Measurements from ENCODE around the gene OPN5.

Gene OPN5

GRCh38 chr6:47789553-47789952 lies 7.7 kb downstream of the OPN5 start:
- no peaks in the 10 kb centered on the region for H3K36me3 ChIP-seq
- H3K27me3 ChIP-seq, result peaks cover 12% of the 10 kb centered on the region
- no peak for TF ChIP-seq CTCF (IDR thresholded peaks at IDR 0.05)
- no peak overlapping the region for H3K27ac ChIP-seq
- no peaks in the 10 kb centered on the region for H3K4me1 ChIP-seq (ENCODE audit: control insufficient read depth in 1 of 2, insufficient read depth in 1 of 2, low read depth in 1 of 2, low read length in 1 of 2)
- H3K4me3 ChIP-seq (ENCODE audit: low read depth in 1 of 2, low read length in 1 of 2), result no peak overlapping the region
- H3K9me3 ChIP-seq, result no peaks in the 10 kb centered on the region

- H3K27ac ChIP-seq, result no peak overlapping the region
- H3K36me3 ChIP-seq, result no peaks in the 10 kb centered on the region
- H3K27me3 ChIP-seq, result peaks cover 12% of the 10 kb centered on the region
- H3K4me1 ChIP-seq (ENCODE audit: control insufficient read depth in 1 of 2, insufficient read depth in 1 of 2, low read depth in 1 of 2, low read length in 1 of 2), result no peaks in the 10 kb centered on the region
- TF ChIP-seq CTCF (IDR thresholded peaks at IDR 0.05), result no peak
- no peak overlapping the region for H3K4me3 ChIP-seq (ENCODE audit: low read depth in 1 of 2, low read length in 1 of 2)
- no peaks in the 10 kb centered on the region for H3K9me3 ChIP-seq
Observed at GRCh38 chr6:47792216-47792733, 10.4 kb downstream of the OPN5 start.

- H3K4me3 ChIP-seq (ENCODE audit: low read depth in 1 of 2, low read length in 1 of 2), result no peak overlapping the region
- H3K36me3 ChIP-seq, result no peaks in the 10 kb centered on the region
- no peak overlapping the region for H3K27ac ChIP-seq
- no peaks in the 10 kb centered on the region for H3K9me3 ChIP-seq
- no peak for TF ChIP-seq CTCF (IDR thresholded peaks at IDR 0.05)
- no peaks in the 10 kb centered on the region for H3K27me3 ChIP-seq
- H3K4me1 ChIP-seq (ENCODE audit: control insufficient read depth in 1 of 2, insufficient read depth in 1 of 2, low read depth in 1 of 2, low read length in 1 of 2), result no peaks in the 10 kb centered on the region
Observed at GRCh38 chr6:47794577-47795135, 12.8 kb downstream of the OPN5 start.

DNA sequence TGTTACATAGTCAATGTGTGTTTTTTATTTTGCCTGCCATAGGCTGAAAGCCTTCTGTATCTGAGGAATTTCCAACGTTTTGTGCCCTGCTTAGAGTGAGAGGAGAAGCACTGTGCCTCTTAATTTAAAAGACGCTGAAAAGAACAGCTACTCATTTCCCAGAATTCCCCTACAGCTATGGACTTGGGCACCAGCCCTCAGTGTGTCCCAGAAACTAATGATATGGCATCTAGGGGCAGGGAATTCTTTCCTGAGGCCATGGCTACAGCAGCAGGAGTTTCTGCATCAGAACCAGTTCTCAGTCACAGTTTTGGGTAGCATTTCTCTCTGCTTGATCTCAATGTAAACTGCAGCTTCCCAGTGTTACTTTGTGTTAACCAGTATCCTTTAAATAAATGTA lies 20.2 kb downstream of the OPN5 start:
- H3K4me3 ChIP-seq (ENCODE audit: low read depth in 1 of 2, low read length in 1 of 2), result no peak overlapping the region
- no peaks in the 10 kb centered on the region for H3K9me3 ChIP-seq
- H3K27me3 ChIP-seq, result no peaks in the 10 kb centered on the region
- H3K27ac ChIP-seq, result no peak overlapping the region
- no peak for TF ChIP-seq CTCF (IDR thresholded peaks at IDR 0.05)
- H3K36me3 ChIP-seq, result no peaks in the 10 kb centered on the region
- H3K4me1 ChIP-seq (ENCODE audit: control insufficient read depth in 1 of 2, insufficient read depth in 1 of 2, low read depth in 1 of 2, low read length in 1 of 2), result no peaks in the 10 kb centered on the region

DNA sequence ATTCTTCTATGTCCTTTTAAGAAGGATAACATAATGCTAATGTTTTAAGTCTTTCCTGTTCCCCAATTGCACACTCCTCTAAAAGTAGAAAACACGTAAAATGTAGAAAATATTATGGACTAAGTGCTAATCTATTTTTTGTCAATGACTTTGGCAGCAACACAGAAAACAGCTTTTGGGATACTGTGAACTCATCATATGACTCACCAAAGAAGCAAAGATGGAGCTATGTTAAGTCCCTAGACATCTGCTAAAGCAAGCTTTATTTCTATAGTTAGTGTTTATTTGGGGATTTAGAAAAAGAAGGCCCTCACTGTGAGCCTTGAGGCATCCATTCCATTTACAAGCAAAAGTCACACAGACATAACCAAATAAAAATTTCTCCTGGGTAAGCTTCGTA lies 23.0 kb downstream of the OPN5 start:
- H3K4me3 ChIP-seq (ENCODE audit: low read depth in 1 of 2, low read length in 1 of 2), result no peak overlapping the region
- no peaks in the 10 kb centered on the region for H3K36me3 ChIP-seq
- no peaks in the 10 kb centered on the region for H3K9me3 ChIP-seq
- no peak for TF ChIP-seq CTCF (IDR thresholded peaks at IDR 0.05)
- no peak overlapping the region for H3K27ac ChIP-seq
- H3K27me3 ChIP-seq, result no peaks in the 10 kb centered on the region
- H3K4me1 ChIP-seq (ENCODE audit: control insufficient read depth in 1 of 2, insufficient read depth in 1 of 2, low read depth in 1 of 2, low read length in 1 of 2), result no peaks in the 10 kb centered on the region

Data from neutrophil (primary cell).